Endothelial cell of umbilical vein (primary cell): ENCODE data around the gene IGFL2. TPM values are rescaled to one million over a fixed set of nuclear protein-coding genes. Genes with fewer than 3 reads are reported as not detected.

Experiments
- BruUV-seq: library from RNA; stranded (reverse); fragments of 400-500 nt; replicated peaks from 2 replicates; lab custom pipeline; 2021; lab: Mats Ljungman, UMichigan
- CTCF ChIA-PET: fragments of 300-600, 350-600 bp; sonication (Branson Sonifier 250); formaldehyde crosslinking; loops from one replicate; lab custom pipeline; 2021; ENCODE audit warnings: antibody characterized with exemption, inconsistent platforms; lab: Charles Lee
- POLR2A ChIA-PET: fragments of 300-600, 350-600 bp; sonication (Branson Sonifier 250); formaldehyde crosslinking; loops from one replicate; lab custom pipeline; 2021; ENCODE audit warnings: antibody characterized with exemption, inconsistent platforms; lab: Charles Lee
- DNase-seq: peaks from one replicate; pipeline ENCODE4 v3.0.0-alpha.2; 2011; ENCODE audit warnings: low read depth, low spot score
- FAIRE-seq: peaks from 2 replicates; lab custom pipeline; 2011; peaks lifted over from hg19 to GRCh38; lab: Jason Lieb, UNC
- H2AFZ ChIP-seq: 2 replicates; pipeline ENCODE4 v1.6.0; 2012; ENCODE audit warnings: low read depth, low read length, control low read depth, inconsistent platforms
- H3K27ac ChIP-seq: 2 replicates; pipeline ENCODE4 v1.5.1; 2011; ENCODE audit warnings: low read depth, mild to moderate bottlenecking, control low read depth, low read length, moderate library complexity; ENCODE audit not compliant: insufficient read depth
- H3K27me3 ChIP-seq, 2 experiments: 2 replicates each; pipeline versions ENCODE4 v1.6.0 to v1.6.1; 2011; ENCODE audit warnings: low read length in 2 of 2, mixed read lengths in 1 of 2; ENCODE audit not compliant: control insufficient read depth in 2 of 2, insufficient read depth in 2 of 2
- H3K36me3 ChIP-seq, 2 experiments: 2 replicates in 1 of 2; 3 replicates in 1 of 2; pipeline ENCODE4 v1.5.1; 2011; ENCODE audit warnings: low read length in 2 of 2, mild to moderate bottlenecking in 1 of 2, moderate library complexity in 1 of 2; ENCODE audit not compliant: control insufficient read depth in 2 of 2, insufficient read depth in 2 of 2; ENCODE audit errors: extremely low read depth in 1 of 2
- H3K4me1 ChIP-seq: 3 replicates; pipeline ENCODE4 v1.5.1; 2011; ENCODE audit warnings: mild to moderate bottlenecking, low read length; ENCODE audit not compliant: control insufficient read depth, insufficient read depth; ENCODE audit errors: extremely low read depth
- H3K4me2 ChIP-seq: 2 replicates; pipeline ENCODE4 v1.6.1; 2011; ENCODE audit warnings: low read length, control low read depth, mixed read lengths; ENCODE audit not compliant: insufficient read depth
- H3K4me3 ChIP-seq, 3 experiments: fragments of 200-600 bp in 1 of 3; sonication (generic), shearing (Covaris generic) in 1 of 3; replicated peaks in 1 of 3; 2 replicates each; pipeline ENCODE4 v1.5.1; 2011 to 2016; ENCODE audit warnings: control low read depth in 3 of 3, low read length in 3 of 3, mild to moderate bottlenecking in 2 of 3, inconsistent platforms in 1 of 3, low read depth in 1 of 3, moderate library complexity in 1 of 3; ENCODE audit not compliant: insufficient read depth in 1 of 3
- H3K79me2 ChIP-seq: 2 replicates; pipeline ENCODE4 v1.6.0; 2012; ENCODE audit warnings: low read length, inconsistent platforms; ENCODE audit not compliant: control insufficient read depth, insufficient read depth
- H3K9ac ChIP-seq: replicated peaks from 2 replicates; pipeline ENCODE3; 2011; ENCODE audit warnings: low read length, control low read depth; ENCODE audit not compliant: insufficient read depth; ENCODE audit errors: extremely low read depth
- H3K9me1 ChIP-seq: replicated peaks from 3 replicates; pipeline ENCODE4 v1.6.0; 2011; ENCODE audit warnings: mild to moderate bottlenecking, low read length; ENCODE audit not compliant: control insufficient read depth, insufficient read depth; ENCODE audit errors: extremely low read depth
- H3K9me3 ChIP-seq: replicated peaks from 2 replicates; pipeline ENCODE4 v1.5.1; 2012; ENCODE audit warnings: low read length, inconsistent platforms; ENCODE audit not compliant: control insufficient read depth, insufficient read depth
- H4K20me1 ChIP-seq: replicated peaks from 2 replicates; pipeline ENCODE3; 2011; ENCODE audit warnings: mild to moderate bottlenecking, low read length; ENCODE audit not compliant: control insufficient read depth, insufficient read depth; ENCODE audit errors: extremely low read depth
- CTCF ChIP-seq, 2 donors: IDR thresholded peaks; 1 replicate in 1 of 2; 2 replicates in 1 of 2; pipeline ENCODE4 v1.5.1; 2011; ENCODE audit warnings: low read length in 2 of 2, mild to moderate bottlenecking in 2 of 2, moderate library complexity in 2 of 2, control low read depth in 1 of 2, inconsistent platforms in 1 of 2, low read depth in 1 of 2; ENCODE audit not compliant: insufficient read depth in 1 of 2; ENCODE audit errors: extremely low read depth in 1 of 2
- EZH2 ChIP-seq: IDR thresholded peaks from 2 replicates; pipeline ENCODE4 v1.6.1; 2012; ENCODE audit warnings: borderline replicate concordance, low read depth, mild to moderate bottlenecking, moderate library complexity, low read length, inconsistent platforms; ENCODE audit not compliant: severe bottlenecking
- FOS ChIP-seq: IDR thresholded peaks from 2 replicates; pipeline ENCODE4 v1.6.1; 2011; ENCODE audit warnings: mild to moderate bottlenecking, low read length, moderate library complexity, borderline replicate concordance; ENCODE audit not compliant: insufficient read depth
- GATA2 ChIP-seq: IDR thresholded peaks from 2 replicates; pipeline ENCODE4 v1.7.0; 2011; ENCODE audit warnings: low read depth, mild to moderate bottlenecking, moderate library complexity, mixed read lengths, low read length; ENCODE audit not compliant: insufficient read length, insufficient read depth
- JUN ChIP-seq: IDR thresholded peaks from 2 replicates; pipeline ENCODE4 v1.6.1; 2011; ENCODE audit warnings: borderline replicate concordance, low read depth; ENCODE audit not compliant: insufficient read length, insufficient read depth
- MAX ChIP-seq: IDR thresholded peaks from 2 replicates; pipeline ENCODE4 v1.6.1; 2011; ENCODE audit not compliant: insufficient read depth, insufficient read length
- MYC ChIP-seq: IDR thresholded peaks from one replicate; pipeline ENCODE4 v1.6.1; 2011; ENCODE audit warnings: mild to moderate bottlenecking, low read depth, low read length
- POLR2A ChIP-seq: IDR thresholded peaks from 2 replicates; pipeline ENCODE4 v1.6.1; 2012; ENCODE audit warnings: low read depth, mild to moderate bottlenecking, control low read depth, low read length
- POLR2AphosphoS5 ChIP-seq: IDR thresholded peaks from 2 replicates; pipeline ENCODE4 v1.6.1; 2012; ENCODE audit warnings: low read depth, mild to moderate bottlenecking, control low read depth, low read length, moderate library complexity; ENCODE audit not compliant: insufficient read depth
- dilution Hi-C: fragments of 300-500 bp; cut with MboI; formaldehyde crosslinking; loops from one replicate; pipeline ENCODE4 v1.15.0; 2019; ENCODE audit warnings: low sequenced_read_pairs; ENCODE audit not compliant: extremely low pct_ligation_motif_present
- intact Hi-C: fragments of 100-400 bp; cut with micrococcal nuclease; formaldehyde crosslinking; loops from one replicate; pipeline ENCODE4 v1.10.0; 2022
- polyA plus RNA-seq, 4 experiments: library from polyadenylated mRNA; depleted of rRNA in 3 of 4; stranded (reverse) in 3 of 4; unstranded in 1 of 4; fragments of >200 nt; gene quantifications; 2 replicates each; pipeline versions ENCODE4 v1.2.1 to v1.2.3, GENCODE V29; 2011 to 2012; ENCODE audit warnings: missing spikeins in 1 of 4
- total RNA-seq: library from RNA; stranded (reverse); gene quantifications from 2 replicates; pipeline ENCODE4 v1.2.3, GENCODE V29; 2021

The IGFL2 gene
- total and polyA plus RNA-seq, 2 donors (not counting 3 experiments of a cell fraction or from before 2014, with no cell fraction given) = not detected

GRCh38 chr19:46141421-46141820 lies 6.6 kb upstream of the IGFL2 start:
- H3K27me3 ChIP-seq = peaks cover 13 to 49% of the 10 kb centered on the region in 2 experiments
- H3K4me2 ChIP-seq = no peak overlapping the region
- H3K9me3 ChIP-seq = no peaks in the 10 kb centered on the region
- no peaks in the 10 kb centered on the region for H4K20me1 ChIP-seq
- no peak overlapping the region for H3K9ac ChIP-seq
- FAIRE-seq (no peak), DNase-seq (no peak)
- H2AFZ ChIP-seq = no peak overlapping the region
- TF ChIP-seq EZH2 (no peak), POLR2A (no peak), FOS (no peak), GATA2 (no peak)
- dilution Hi-C loops = no loop called here
- no peak overlapping the region for H3K27ac ChIP-seq
- no peaks in the 10 kb centered on the region for H3K9me1 ChIP-seq
- ChIA-PET POLR2A (no interaction called here), CTCF (no interaction called here)
- no TSS peak for BruUV-seq
- H3K36me3 ChIP-seq = no peaks in the 10 kb centered on the region
- H3K79me2 ChIP-seq = no peaks in the 10 kb centered on the region
- intact Hi-C loops = no loop called here
- no peaks in the 10 kb centered on the region for H3K4me1 ChIP-seq
- H3K4me3 ChIP-seq = no peak overlapping the region

GRCh38 chr19:46142294-46142693 lies 5.7 kb upstream of the IGFL2 start:
- Histone ChIP-seq H3K4me1 (no peaks in the 10 kb centered on the region), H3K4me2 (no peak overlapping the region), H4K20me1 (no peaks in the 10 kb centered on the region), H3K36me3 (no peaks in the 10 kb centered on the region), H3K9me3 (no peaks in the 10 kb centered on the region), H2AFZ (no peak overlapping the region), H3K9ac (no peak overlapping the region), H3K4me3 (no peak overlapping the region), H3K9me1 (no peaks in the 10 kb centered on the region), H3K79me2 (no peaks in the 10 kb centered on the region), H3K27me3 (peaks cover 13 to 45% of the 10 kb centered on the region in 2 experiments), H3K27ac (no peak overlapping the region)
- no TSS peak for BruUV-seq
- ChIA-PET CTCF (interaction anchor here (0.9 kb wide), 1 partner anchor 25 kb away, joined by 3 read pairs; no protein-coding TSS in a partner anchor), POLR2A (no interaction called here)
- TF ChIP-seq MAX = no peak
- TF ChIP-seq MYC = no peak
- TF ChIP-seq POLR2A = no peak
- no peak for TF ChIP-seq EZH2
- TF ChIP-seq JUN = no peak
- TF ChIP-seq CTCF (IDR thresholded peaks at IDR 0.05; ENCODE audit: extremely low read depth in 1 of 2, insufficient read depth in 1 of 2, low read depth in 1 of 2, low read length in 2 of 2) = no peak
- TF ChIP-seq GATA2 = no peak
- no peak for TF ChIP-seq FOS
- no peak for TF ChIP-seq POLR2AphosphoS5
- dilution Hi-C loops = no loop called here
- intact Hi-C loops = no loop called here
- FAIRE-seq (no peak), DNase-seq (no peak)
